GM18861 (cell line): ENCODE results near the gene DMXL1.
A peak's percentile ranks its signal among the peaks of the same experiment; 100 is the strongest.

Source experiments
- ATAC-seq: cut with Tn5 transposase; IDR thresholded peaks from one replicate; pipeline ENCODE4 v1.9.1; 2021; ENCODE audit not compliant: unreplicated experiment

Gene DMXL1

DNA sequence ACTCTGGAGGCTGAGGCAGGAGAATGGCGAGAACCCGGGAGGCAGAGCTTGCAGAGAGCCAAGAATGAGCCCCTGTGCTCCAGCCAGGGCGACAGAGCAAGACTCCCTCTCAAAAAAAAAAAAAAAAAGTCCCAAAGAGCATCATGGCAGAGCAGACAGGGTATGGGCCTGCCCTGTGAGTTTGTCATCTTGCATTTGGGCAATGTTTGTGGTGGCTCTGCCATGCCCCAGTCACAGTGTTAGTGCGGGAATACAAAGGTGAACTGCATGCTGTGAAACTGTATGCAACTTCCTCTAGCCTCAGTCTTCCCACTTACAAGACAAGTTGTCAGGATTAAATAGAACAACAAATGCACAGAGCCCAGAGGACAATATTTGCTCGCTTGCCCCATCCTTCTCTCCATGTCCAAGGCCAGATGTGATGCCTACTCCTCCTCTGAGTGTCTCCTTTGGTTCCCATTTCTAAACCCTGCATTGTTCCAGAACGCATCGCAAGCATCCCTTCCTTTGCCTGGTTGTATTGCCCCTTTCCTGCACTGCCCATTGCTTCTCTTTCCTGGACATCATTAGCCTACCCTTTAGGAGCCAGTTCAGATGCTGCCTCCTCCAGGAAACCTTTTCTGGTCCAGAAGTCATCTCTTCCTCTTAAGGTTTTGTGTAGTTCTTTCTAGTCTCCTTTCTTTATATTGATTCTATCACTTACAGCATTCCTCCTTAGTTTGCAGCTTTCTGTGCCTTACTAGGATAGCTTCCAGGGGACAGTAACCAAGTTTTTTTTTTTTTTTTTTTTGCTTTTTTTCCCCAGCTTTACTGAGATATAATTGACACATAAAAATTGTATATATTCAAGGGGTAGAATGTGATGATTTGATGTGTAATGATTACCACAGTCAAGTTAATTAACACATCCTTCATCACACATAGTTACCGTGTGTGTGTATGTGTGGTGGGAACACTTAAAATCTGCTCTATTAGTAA, 215.9 kb downstream of the DMXL1 start:
- ATAC-seq = no peak

DNA sequence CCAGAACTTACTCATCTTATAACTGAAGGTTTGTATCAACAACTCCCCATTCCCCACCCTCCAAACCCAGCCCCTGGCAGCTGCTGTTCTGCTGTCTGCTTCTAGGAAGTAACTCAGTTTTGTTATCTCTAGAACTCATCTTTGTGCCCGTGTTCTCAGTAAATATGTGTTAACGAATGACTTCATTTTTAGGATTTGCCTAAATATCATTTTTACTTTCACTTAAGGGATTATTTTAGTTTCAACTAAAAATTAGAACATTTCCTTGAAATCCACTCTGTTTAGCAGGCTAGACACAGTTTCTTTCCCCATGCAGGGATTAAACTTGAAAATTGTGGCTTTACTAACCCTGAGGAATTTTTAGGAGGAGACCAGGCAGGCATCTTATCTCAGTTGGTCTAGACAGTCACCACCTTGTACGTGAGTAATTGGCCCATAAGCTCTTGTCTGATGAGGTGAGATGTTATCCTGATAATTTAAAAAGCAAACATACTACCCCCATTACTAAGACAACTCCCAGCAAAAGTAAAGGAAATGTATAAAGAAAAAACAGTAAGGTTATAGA, 216.7 kb downstream of the DMXL1 start:
- peak; percentile 38 for ATAC-seq

DNA sequence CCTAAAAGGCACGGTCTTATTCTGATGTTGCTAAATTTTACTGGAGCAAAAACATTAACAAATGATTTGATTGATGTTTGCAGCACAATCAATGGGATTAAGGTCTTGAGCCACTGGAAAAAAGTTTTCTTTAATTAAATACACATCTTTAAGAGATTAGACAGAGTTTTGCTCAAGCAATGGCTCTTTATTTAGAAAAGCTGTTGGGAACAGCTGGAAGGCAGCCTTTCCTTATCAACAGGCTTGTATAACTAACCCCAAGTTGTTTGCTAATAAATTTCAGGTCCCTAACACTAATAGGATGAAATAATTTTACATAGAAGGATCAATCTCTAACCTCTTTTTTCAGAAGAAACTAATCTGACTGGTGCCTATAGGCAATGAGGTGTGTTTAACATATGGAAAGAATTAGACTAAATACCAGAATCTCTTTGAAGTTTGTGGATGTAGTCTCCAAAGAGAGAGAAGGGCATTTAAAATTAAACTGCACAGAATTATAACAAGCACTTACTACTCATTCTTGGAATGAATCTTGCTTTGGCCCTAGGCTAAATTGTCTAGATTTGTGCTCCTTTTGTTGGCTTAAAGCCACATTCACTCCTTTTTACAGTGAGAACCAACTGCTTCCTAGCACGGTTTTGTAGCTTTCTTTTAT, 217.6 kb downstream of the DMXL1 start:
- no peak for ATAC-seq

DNA sequence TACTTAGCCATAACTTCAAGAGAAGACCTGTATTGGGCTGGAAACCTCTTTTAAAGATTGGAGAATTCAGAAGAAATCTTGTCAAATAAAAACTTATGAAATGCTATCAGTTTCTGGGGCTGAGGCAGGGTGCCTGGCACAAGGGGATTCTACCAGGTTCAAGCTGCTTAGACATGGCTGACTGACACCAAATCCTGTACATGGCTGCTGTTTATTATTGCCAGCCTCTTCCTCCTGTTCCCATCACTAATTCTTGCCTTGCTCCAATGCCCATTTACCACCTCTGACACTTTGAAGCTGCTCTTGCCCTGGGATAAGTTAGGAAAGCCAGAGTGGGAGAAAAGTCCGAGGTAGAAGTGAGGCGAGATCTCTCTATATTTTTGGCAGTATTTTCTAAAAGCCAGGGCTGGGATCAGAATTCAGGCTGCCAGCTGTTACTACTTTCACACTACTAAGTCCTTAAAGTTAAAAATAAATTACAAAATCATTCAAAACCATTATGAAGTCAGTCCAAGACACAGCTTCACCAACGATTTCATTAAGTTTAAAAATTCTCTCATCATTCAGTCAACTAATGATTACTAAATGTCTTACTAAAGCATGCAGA, 218.7 kb downstream of the DMXL1 start:
- no peak for ATAC-seq

DNA sequence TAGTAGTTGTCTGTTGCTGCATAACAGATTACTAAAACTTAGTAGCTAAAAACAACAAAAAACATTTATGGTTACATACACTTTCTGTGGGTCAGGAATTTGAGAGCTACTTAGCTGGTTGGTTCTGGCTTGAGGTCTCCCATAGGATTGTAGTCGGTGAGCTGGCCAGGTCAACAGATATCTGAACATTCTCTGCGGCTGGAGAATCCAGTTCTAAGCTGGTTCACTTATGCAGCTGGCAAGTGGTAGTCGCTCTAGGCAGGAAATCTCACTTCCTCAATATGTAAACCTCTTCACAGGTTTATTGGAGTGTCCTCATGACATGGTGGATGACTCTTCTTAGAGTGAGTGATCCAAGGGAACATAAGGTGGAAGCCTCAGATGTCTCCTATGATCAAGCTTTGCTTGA, 219.3 kb downstream of the DMXL1 start:
- peak; percentile 89 for ATAC-seq

DNA sequence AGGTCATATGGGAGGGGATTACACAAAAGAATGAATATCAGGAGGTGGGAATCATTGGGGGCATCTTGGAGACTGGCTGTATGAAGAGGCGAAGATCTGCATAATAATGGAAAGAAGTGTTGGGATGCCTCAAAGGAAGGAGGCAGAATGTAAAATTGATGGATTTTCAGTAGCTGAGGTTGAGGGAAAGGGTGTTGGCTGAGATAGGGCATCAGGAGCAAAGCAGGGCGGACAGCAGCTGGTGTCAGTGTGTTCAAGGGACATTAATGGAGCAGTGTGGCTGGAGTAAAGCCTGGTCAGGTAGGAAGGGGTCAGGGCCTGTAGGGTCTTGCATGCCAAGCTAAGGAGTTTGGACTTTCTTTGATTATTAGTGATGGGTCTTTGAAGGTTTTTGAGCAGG, 219.7 kb downstream of the DMXL1 start:
- no peak for ATAC-seq

DNA sequence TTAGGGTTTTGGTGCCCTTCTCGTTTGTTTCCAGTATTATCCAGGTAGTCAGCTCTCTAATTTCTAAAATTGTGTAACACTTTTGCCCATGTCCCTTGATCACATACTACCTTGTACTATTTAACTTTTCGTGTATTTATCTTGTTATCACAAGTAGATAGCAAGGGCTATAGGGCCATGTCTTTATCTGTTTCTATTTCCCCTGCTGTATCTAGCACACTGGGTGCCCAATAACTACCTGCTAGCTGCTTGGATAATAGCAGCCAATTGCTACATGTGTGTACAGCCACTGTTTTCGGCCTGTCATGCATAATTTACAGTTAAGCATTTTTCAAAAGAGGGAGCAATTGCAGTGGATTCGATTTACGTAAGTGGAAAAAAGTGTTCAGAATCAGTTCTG, 220.2 kb downstream of the DMXL1 start:
- ATAC-seq = no peak

DNA sequence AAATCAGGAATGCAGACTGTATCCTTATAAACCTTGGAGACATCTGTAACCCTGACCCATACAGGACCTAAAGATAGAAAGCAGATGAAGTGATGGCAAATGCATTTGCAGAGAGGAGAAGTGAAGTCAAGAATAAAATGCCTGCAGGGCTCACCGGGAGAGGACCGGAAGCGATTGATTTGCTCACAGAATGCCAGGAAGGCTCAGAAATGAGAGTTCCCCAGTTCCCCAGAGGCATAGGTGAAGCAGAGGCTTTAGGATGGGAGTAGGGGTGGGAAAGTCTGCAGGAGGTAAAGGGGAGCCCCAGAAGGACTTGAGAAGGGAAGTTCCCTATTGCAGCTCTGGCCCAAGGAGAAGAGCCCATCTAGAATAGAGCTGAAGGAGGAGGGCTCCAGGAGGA, 221.0 kb downstream of the DMXL1 start:
- ATAC-seq = no peak

DNA sequence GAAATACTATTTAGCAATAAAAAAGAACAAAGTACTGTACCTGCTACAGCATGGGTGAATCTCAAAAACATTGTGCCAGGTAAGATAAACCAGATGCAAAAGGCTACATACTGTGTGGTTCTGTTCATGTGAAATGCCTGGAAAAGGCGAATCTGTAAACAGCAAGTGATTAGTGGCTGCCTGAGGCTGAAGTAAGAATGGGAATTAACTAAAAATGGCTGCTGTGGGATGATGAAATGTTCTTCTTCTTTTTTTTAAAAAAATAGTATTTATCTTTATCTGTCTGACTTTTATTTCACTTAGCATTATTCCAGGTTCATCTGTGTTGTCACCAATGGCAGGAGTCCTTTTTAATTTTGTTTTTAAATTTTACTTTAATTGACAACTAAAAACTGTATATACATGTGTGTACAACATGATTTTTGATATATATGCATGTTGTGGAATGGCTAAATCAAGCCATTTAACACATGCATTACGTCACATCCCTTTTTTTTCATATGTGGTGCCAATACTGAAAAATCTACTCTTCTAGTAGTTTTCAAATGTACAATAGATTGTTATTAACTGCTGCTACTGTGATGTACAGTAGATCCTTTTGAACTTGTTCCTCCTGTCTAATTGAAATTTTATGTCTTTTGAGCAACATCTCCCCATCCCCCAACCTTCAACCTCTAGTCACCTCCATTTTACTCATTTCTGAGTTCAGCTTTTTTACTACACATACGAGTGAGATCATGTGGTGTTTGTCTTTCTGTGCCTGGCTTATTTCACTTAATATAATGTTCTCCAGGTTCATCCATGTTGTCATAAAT, 222.0 kb downstream of the DMXL1 start:
- no peak for ATAC-seq

DNA sequence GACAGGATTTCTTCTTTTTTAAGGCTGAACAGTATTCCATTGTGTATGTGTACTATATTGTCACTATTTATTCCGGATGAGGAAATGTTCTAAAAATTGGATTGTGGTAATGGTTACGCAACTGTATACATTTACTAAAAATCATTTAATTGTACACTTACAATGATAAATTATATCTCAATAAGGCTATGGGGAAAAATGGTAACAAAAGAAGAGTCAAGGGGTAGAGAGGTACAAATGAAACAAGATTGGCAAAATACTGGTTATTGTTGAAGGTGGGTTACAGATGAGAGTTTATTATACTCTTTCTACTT, 222.6 kb downstream of the DMXL1 start:
- no peak for ATAC-seq
